ENCODE data around the gene CLEC2L. TPM values are rescaled to one million over a fixed set of nuclear protein-coding genes. Genes with fewer than 3 reads are reported as not detected.

CLEC2L gene
- total RNA-seq (2014; rRNA removed; shearing (Covaris generic)): not detected in 2 replicates
- polyA plus RNA-seq (2015; cell fraction: cytosol; rRNA removed): not detected in 2 replicates
- not detected in 2 replicates for polyA plus RNA-seq (2015; cell fraction: nucleus; rRNA removed)

- in situ Hi-C loops (cut with HindIII; ENCODE audit: low pct_unique_long_range_greater_than_20kb, low sequenced_read_pairs): no loop called here
- no peak for DNase-seq (ENCODE audit: low read depth, low spot score)
These were observed at the start of gene CLEC2L for GRCh38 chr7:139523199-139523941. CLEC2L (plus strand) TSS chr7:139523685; CDS start chr7:139523928, 243 bp downstream.

GRCh38 chr7:139476139-139476538 lies 47.3 kb upstream of the CLEC2L start:
- DNase-seq (ENCODE audit: low read depth, low spot score): no peak
- in situ Hi-C loops (cut with HindIII; ENCODE audit: low pct_unique_long_range_greater_than_20kb, low sequenced_read_pairs): loop anchor here (25.0 kb wide), 1 partner anchor 536 kb away; no protein-coding TSS in a partner anchor

GRCh38 chr7:139476891-139477290 lies 46.6 kb upstream of the CLEC2L start:
- in situ Hi-C loops (cut with HindIII; ENCODE audit: low pct_unique_long_range_greater_than_20kb, low sequenced_read_pairs): loop anchor here (25.0 kb wide), 1 partner anchor 535 kb away; no protein-coding TSS in a partner anchor
- DNase-seq (ENCODE audit: low read depth, low spot score): no peak

DNA sequence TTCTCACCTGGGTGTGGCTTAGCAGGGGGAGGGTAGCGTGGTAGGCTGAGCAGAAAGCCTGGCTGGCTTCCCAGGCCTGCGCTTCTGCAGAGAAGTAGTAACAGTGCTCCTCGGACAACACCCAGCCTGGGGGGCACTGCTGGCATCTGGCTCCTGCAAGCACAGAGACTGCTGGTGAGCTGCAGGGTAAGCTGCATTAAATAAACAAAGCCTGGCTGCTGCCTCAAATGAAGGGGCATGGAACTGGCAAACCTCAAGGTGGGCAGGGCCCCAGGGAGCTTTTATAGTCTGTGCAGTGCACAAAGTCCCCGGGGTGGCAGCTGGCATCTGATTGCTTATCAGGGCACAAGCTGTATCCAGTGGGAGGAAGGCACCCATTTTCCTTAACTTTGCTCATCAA lies 43.9 kb upstream of the CLEC2L start:
- no peak for DNase-seq (ENCODE audit: low read depth, low spot score)
- in situ Hi-C loops (cut with HindIII; ENCODE audit: low pct_unique_long_range_greater_than_20kb, low sequenced_read_pairs): loop anchor here (25.0 kb wide), 1 partner anchor 533 kb away; no protein-coding TSS in a partner anchor

DNA sequence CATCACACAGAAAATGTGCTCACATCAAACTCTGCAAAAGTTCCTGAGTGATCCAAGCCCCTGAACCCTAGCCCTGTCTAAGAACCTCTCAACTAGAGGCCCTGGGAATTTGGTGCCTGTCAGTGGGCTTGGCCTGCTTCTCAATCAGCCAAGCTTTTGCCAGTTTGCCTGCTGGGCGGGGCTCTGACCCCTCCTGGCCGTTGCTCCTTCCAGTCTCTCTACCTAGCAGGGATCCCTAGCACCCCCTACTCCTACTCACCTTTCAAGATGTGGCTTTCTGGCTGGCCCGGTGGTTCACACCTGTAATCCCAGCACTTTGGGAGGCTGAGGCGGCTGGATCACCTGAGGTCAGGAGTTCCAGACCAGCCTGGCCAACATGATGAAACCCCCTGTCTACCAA lies 42.1 kb upstream of the CLEC2L start:
- no peak for DNase-seq (ENCODE audit: low read depth, low spot score)
- in situ Hi-C loops (cut with HindIII; ENCODE audit: low pct_unique_long_range_greater_than_20kb, low sequenced_read_pairs): loop anchor here (25.0 kb wide), 1 partner anchor 531 kb away; no protein-coding TSS in a partner anchor

GRCh38 chr7:139482122-139482521 lies 41.4 kb upstream of the CLEC2L start:
- DNase-seq (ENCODE audit: low read depth, low spot score): no peak
- in situ Hi-C loops (cut with HindIII; ENCODE audit: low pct_unique_long_range_greater_than_20kb, low sequenced_read_pairs): loop anchor here (25.0 kb wide), 1 partner anchor 530 kb away; no protein-coding TSS in a partner anchor

DNA sequence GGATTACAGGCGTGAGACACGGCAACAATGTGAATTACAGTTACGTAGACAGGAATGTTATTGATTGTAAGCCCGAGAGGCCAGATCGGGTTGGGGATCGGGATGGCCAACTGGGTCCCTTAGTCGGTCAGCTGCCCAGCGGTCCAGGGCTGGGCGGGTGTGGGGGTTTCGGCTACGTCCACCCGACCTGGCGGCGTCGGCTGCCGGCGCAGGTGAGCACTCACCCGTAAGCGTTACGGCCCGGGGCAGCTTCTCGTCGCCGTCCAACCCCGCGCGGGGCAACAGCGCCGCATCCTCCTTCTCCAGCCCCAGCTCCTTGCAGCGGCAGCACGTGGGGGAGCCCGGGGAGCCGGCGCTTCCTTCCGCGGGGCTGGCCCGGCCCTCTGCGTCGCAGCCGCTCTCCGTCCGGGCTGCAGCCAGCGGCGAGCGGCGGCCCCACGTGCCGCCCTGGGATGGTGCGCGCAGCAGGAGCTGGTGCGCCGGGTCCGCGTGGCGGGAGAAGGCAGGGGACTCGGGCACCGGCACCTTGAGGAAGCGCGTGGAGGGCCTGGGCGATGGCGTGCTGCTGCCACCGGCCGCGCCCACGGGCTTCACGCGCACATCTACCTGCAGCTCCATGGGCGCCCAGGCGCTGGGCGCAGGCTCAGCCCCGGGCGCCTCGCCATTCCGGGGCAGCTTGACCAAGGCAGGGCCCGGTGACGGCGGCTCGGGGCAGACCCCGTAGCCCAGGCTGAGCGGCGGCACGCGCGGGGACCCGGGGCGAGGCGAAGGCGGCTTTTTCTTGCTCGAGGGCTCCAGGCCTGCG lies 40.6 kb upstream of the CLEC2L start:
- no peak for DNase-seq (ENCODE audit: low read depth, low spot score)
- in situ Hi-C loops (cut with HindIII; ENCODE audit: low pct_unique_long_range_greater_than_20kb, low sequenced_read_pairs): loop anchor here (25.0 kb wide), 1 partner anchor 529 kb away; no protein-coding TSS in a partner anchor

DNA sequence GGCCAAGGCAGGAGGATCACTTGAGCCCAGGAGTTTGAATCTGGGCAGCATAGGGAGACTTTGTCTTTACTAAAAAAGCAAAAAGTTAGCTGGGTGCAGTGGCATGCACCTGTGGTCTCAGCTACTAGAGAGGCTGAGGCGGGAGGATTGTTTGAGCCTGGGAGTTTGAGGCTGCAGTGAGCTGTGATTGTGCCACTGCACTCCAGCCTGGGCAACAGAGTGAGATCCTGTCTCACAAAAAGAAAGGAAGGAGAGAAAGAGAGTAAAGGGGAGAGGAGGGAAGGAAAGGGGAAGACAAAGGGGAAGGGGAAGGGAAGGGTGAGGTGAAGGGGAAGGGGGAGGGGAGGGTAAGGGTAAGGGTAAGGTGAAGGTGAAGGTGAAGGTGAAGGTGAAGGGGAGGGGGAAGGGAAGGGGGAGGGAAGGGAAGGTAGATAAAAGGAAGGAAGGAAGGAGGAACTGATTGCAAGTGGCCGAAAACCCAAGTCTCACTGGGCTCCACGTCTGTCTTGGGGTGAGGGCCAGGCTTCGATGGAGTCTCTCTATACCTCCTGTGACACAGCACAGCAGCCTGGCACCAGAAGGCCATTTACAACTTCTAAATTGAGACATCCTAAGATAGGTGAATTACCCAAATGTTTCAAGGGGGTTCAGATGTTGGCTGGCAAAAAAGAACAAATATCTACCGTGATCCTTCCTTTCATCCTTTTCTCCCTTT lies 36.0 kb upstream of the CLEC2L start:
- in situ Hi-C loops (cut with HindIII; ENCODE audit: low pct_unique_long_range_greater_than_20kb, low sequenced_read_pairs): loop anchor here (25.0 kb wide), 1 partner anchor 525 kb away; no protein-coding TSS in a partner anchor
- no peak for DNase-seq (ENCODE audit: low read depth, low spot score)

DNA sequence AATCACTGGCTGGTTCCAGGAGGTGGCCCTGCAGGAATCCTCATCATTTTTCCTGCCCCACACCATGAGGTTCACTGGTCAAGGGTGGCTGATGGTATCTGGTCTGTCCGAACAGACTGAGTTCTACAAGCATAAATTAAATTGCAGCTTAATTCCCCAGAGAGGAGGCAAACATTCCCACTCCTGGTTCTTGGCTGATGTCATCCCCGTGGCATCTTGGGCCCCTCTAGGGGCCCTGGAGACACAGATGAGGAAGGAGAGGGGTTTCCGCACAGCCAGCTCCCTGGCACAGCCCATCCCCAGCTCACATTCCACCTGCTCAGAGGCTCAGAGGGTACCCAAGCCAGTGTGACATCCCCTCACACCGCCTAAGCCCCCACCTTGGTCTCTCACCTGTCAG lies 34.7 kb upstream of the CLEC2L start:
- no peak for DNase-seq (ENCODE audit: low read depth, low spot score)
- in situ Hi-C loops (cut with HindIII; ENCODE audit: low pct_unique_long_range_greater_than_20kb, low sequenced_read_pairs): loop anchor here (25.0 kb wide), 1 partner anchor 523 kb away; no protein-coding TSS in a partner anchor

- in situ Hi-C loops (cut with HindIII; ENCODE audit: low pct_unique_long_range_greater_than_20kb, low sequenced_read_pairs): loop anchor here (25.0 kb wide), 1 partner anchor 522 kb away; no protein-coding TSS in a partner anchor
- DNase-seq (ENCODE audit: low read depth, low spot score): no peak
These were observed 33.4 kb upstream of the CLEC2L start for GRCh38 chr7:139490130-139490529.

DNA sequence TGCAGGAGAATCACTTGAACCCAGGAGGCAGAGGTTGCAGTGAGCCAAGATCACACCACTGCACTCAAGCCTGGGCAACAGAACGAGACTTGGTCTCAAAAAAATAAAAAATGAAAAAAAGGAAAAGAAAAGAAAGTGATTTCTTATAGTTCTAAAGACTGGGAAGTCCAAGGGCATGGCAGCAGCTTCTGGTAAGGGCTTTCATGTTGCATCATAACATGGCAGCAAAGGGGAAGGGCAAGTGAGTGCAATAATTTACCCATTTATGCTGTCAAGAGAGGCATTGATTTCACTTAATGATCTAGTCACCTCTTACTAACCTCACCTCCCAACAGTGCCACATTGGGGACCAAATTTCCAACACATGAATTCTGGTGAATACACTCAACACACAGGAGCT lies 31.2 kb upstream of the CLEC2L start:
- in situ Hi-C loops (cut with HindIII; ENCODE audit: low pct_unique_long_range_greater_than_20kb, low sequenced_read_pairs): loop anchor here (25.0 kb wide), 1 partner anchor 520 kb away; no protein-coding TSS in a partner anchor

DNA sequence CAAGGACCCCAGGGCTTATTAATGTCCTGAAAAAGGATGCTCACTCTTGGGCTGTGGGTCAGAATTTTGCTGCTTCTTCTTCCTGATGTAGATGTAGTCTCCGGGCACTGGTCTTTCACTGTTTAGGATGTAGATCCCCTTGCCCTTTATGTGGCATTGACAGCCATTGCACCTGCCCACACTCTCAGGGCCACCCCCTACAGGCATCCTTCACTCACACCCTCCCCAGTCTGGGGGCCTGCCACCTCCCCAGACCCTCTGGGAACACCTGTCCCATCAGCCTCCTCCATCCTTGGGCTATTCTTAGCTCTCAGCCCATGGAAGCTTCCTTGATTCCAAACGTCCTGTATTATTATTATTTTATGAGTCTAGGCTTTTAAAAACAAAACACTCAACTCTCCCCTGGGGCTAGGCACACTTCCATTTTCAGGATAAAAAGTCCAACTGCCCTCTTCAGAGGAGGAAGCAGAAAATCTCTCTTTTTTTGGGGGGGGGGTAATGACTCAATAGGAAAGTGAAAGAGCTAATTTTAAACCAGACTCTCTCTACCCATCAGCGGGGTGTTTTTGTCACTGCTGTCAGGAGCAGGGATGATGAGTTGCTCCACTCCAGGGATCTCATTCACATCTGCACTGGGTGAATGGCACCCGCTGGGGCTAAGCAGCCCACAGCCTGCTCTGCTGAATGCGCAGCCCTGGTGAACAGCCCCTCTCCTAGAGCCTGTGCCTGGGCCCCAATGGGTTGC lies 28.5 kb upstream of the CLEC2L start:
- no peak for DNase-seq (ENCODE audit: low read depth, low spot score)
- in situ Hi-C loops (cut with HindIII; ENCODE audit: low pct_unique_long_range_greater_than_20kb, low sequenced_read_pairs): loop anchor here (25.0 kb wide), 1 partner anchor 517 kb away; no protein-coding TSS in a partner anchor

More for the DNA sequence above, 31.2 kb upstream of the CLEC2L start:
- DNase-seq (ENCODE audit: low read depth, low spot score): no peak

- in situ Hi-C loops (cut with HindIII; ENCODE audit: low pct_unique_long_range_greater_than_20kb, low sequenced_read_pairs): loop anchor here (25.0 kb wide), 1 partner anchor 517 kb away; no protein-coding TSS in a partner anchor
- DNase-seq (ENCODE audit: low read depth, low spot score): no peak
These were observed 27.8 kb upstream of the CLEC2L start for GRCh38 chr7:139495580-139496125.

- in situ Hi-C loops (cut with HindIII; ENCODE audit: low pct_unique_long_range_greater_than_20kb, low sequenced_read_pairs): loop anchor here (25.0 kb wide), 1 partner anchor 516 kb away; no protein-coding TSS in a partner anchor
- peak; percentile 57 for DNase-seq (ENCODE audit: low read depth, low spot score)
These were observed 27.0 kb upstream of the CLEC2L start for GRCh38 chr7:139496528-139496927.

GRCh38 chr7:139500770-139501138 lies 22.7 kb upstream of the CLEC2L start:
- no peak for DNase-seq (ENCODE audit: low read depth, low spot score)
- in situ Hi-C loops (cut with HindIII; ENCODE audit: low pct_unique_long_range_greater_than_20kb, low sequenced_read_pairs): no loop called here

DNA sequence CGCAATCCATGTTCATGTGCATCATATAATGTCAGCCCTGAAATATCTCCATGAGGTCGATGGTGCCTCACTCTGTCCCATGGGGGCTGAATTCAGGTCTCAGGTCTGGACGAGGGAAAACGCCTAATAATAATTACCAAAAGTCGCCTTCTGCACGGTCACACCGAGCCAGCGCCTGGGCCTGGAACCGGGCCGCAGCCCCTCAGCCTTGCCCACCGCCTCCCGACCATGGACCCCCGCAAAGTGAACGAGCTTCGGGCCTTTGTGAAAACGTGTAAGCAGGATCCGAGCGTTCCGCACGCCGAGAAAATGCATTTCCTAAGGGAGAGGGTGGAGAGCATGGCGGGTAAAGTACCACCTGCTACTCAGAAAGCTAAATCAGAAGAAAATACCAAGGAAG lies 21.3 kb upstream of the CLEC2L start:
- no peak for DNase-seq (ENCODE audit: low read depth, low spot score)
- in situ Hi-C loops (cut with HindIII; ENCODE audit: low pct_unique_long_range_greater_than_20kb, low sequenced_read_pairs): no loop called here
